GM18867 (cell line): ENCODE data around the gene MED7.

Experiments used
- ATAC-seq: cut with Tn5 transposase; IDR thresholded peaks from one replicate; pipeline ENCODE4 v1.9.1; 2021; ENCODE audit warnings: mild to moderate bottlenecking, moderate library complexity; ENCODE audit not compliant: unreplicated experiment

Gene MED7

GRCh38 chr5:157107508-157107907 is 35.2 kb downstream of the MED7 start:
- no peak for ATAC-seq

GRCh38 chr5:157106630-157107461 is 35.8 kb downstream of the MED7 start:
- ATAC-seq, result no peak

- ATAC-seq, result peak; percentile 46
These were observed 42.5 kb downstream of the MED7 start for GRCh38 chr5:157100140-157100679.

- peak; percentile 78 for ATAC-seq
These were observed 54.2 kb downstream of the MED7 start for GRCh38 chr5:157088342-157088990.
